ENCODE data around the gene SASH1.

The SASH1 gene

GRCh38 chr6:148342350-148343046 lies at the start of gene SASH1:
TSS of gene SASH1 (plus strand) at chr6:148342838. CDS start at chr6:148343068, 230 bp downstream.
- peak in 1 of 3 donors; percentile 8 for DNase-seq (ENCODE audit: low read depth in 3 of 3)

DNA sequence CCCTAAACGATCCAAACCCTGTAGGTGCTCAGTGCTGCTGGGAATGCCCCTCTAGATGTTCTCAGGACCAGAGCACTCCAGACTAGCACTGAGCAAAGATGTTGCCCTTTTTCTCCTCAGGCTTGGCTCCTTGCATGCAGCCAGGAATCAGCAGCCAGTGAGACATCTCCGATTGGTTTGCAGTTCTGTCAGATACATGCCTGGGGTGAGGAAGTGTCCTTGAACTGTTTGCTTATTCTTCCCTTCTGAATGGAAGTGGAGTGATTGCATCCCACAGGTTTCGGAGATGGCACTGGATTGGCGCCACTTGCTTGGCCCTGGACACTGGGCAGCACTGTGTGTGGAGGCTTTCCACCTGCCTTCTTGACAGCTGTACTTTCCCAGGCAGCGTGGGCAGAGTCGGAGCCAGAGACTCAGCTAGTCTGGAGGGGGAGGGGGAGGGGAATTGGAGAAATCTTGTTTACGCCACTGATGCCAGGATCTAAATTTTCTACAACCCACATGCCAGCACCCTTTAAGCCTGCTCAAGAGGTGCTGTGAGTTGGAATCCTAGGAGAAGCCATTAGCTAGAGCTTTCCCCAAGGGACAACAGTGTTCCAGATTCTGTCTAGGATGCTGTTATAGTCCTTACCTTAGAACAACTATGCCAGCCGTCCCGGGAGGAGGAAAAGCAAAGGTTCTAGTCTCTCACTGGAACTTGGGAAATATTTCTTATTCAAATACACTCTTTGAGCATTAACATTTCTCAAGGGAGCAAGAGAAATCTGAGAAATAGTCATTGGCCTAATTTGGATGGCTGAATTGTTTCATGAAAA lies 49.2 kb upstream of the SASH1 start:
- no peak for DNase-seq (ENCODE audit: low read depth in 3 of 3)

DNA sequence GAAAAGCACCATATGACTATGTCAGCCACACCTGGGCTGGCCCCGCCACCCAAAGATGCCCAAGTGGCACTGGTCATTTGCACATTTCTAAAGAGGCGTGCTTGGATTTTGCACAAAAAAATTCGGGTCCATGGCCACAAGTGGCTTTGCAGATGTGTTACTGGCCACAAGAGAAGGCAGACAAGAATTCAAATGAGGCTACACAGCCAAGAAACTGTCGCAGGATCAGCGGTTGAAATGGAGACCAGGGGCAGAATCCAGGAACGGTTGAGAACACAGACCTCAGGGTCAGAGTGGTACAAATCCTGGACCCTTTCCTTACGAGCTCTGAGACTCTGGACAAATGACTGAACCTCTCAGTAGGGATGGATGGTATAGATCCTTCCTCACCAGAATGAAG lies 48.6 kb upstream of the SASH1 start:
- no peak for DNase-seq (ENCODE audit: low read depth in 3 of 3)

DNA sequence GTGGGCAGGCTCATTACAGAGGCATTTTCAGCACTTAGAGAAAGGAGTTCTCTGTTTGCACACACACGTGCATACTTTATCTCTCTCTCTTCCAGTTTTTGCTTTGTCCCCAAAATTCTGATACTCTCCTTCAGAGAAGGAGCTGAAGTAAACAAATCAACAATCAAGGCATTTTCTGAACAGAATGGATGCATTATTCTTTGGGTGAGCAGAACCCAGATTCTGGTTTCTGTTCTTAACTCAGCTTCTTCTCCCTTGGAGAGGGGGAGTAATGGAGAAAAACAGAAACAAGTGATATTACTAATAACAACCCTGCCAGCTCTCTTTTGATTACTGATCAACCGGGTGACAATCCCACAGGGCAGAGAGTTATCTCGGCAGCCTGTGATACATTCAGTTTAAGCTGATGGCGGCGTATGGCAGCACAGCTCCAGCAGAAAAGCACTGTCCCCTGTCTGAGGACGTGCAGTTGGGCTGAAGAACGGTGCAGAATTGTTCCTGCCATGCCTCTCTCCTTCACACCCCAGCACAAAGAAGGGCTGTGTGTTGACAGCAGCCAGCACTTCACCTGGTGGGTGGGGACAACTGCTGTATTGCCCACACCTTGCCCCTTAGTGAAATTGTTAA lies 47.3 kb upstream of the SASH1 start:
- DNase-seq (ENCODE audit: low read depth in 3 of 3) = no peak

DNA sequence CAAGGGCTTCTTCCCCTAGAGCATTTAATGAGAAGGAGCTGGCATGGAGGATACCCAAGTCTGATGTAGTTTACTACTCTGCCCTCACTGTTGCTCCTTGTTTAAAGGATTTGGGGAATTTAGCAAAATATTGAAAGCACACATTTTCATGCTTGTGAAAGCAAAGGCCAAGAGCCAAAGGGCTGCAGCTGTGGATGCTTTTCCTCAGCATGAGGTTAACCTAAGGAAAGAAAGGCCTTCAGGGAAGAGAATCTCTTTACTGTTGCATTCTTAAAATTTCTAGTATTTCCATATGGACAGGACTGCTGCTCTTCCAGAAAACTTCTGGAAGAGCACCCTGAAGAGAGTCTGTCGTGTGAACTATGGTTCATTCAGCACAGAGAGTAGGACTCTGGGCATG lies 45.9 kb upstream of the SASH1 start:
- no peak for DNase-seq (ENCODE audit: low read depth in 3 of 3)

GRCh38 chr6:148298683-148299082 lies 44.0 kb upstream of the SASH1 start:
- DNase-seq (ENCODE audit: low read depth in 3 of 3) = no peak

- no peak for DNase-seq (ENCODE audit: low read depth in 3 of 3)
Observed at GRCh38 chr6:148303616-148304015, 39.0 kb upstream of the SASH1 start.

DNA sequence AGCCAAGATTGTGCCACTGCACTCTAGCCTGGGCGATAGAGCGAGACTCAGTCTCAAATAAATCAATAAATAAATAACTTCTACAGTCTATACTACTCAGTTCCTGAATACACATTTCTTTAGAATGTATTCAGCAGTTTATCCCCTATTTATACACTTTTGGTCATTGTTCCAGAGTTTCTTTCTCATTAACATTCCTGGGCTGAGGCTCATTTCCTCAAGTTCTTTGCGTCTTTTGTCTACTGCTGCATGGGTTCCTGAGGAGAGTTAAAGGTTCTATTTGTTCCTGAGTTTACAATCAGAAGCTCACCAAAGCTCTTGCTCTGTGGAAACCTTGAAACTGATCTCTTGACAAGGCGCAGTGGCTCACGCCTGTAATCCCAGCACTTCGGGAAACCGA lies 37.7 kb upstream of the SASH1 start:
- no peak for DNase-seq (ENCODE audit: low read depth in 3 of 3)

GRCh38 chr6:148306286-148306685 lies 36.4 kb upstream of the SASH1 start:
- DNase-seq (ENCODE audit: low read depth in 3 of 3) = no peak

DNA sequence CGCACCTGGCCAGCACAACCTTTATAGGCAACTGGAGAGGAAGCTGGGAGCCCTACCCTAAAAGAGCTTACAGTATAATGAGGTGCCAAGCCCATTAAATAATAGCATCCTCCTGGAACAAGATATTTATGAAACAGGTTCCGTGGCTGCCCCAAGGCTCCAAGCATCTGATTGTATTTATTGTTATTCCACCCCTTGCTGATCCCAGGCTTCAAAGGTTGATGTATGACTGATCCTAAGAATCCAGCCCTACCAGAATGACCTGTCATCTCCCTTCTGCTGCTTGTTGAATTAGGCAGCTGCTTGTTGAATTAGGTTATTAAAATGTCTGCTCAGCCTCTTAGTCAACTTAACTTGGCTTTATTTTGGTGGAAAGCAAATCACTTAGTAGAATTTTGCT lies 35.2 kb upstream of the SASH1 start:
- DNase-seq (ENCODE audit: low read depth in 3 of 3) = no peak

GRCh38 chr6:148309301-148309700 lies 33.3 kb upstream of the SASH1 start:
- no peak for DNase-seq (ENCODE audit: low read depth in 3 of 3)

DNA sequence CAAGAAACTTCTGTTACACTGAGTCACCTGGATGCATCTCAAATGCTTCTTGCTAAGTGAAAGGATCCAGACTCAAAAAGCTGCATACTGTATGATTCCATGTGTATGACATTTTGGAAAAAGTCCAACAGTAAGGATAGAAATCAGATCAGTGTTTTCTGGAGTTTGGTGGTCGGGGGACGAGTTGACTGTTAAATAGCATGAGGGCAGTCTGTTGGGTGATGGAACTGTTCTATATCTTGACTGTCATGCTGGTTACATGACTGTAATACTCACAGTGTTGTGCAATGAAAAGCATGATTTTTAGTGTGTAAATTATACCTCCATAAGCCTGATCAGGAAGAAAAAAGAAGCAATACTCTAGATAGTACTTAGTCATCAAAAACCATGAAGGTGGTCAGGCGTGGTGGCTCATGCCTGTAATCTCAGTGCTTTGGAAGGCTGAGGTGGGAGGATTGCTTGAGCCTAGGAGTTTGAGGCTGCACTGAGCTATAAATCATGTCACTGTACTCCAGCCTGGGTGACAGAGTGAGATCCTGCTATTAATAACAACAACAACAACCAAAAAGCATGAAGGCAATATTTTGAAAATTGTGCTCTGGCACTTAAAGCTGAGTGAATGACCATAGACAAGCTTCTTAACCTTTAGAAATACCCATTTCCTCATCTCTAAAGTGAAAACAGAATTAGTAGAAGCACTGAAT lies 30.5 kb upstream of the SASH1 start:
- no peak for DNase-seq (ENCODE audit: low read depth in 3 of 3)

DNA sequence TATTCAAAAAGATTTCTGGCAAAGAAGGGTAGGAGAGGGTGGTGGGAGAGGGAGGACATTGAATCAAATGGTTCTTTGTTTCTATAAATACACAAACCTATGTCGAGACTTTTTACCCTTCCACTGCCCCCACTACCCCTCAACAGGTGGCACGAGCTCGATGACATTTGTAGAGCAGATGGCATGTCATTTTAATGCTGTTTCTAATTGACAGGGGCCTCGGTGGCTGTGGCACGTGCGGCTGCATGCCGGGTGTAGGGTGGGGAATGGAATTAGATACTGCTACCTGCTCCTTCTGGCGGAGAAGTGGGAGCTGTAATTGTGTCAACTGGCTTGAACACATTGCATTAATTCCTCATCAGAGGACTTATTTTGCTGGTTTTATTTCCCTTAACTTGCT lies 29.1 kb upstream of the SASH1 start:
- DNase-seq (ENCODE audit: low read depth in 3 of 3) = no peak

- DNase-seq (ENCODE audit: low read depth in 3 of 3) = no peak
Observed at GRCh38 chr6:148316308-148316707, 26.3 kb upstream of the SASH1 start.

DNA sequence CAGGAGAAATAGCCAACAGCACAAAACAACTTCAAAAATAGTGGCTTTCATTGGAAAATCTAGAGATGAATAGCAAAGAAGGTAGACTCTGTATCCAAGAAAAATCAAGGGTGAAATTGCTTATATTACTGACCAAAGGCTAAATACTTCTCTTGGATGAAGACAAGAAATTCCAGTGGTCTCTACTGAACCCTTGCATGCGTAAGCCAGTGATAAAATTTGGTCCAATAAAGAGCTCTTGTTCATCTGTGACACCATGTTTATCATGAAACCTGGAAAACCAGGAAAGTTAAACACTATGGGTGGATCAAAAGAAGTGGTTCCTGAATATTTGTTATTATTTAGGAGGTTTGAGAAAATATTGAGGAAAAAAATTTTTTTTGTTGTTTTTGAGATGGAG lies 25.6 kb upstream of the SASH1 start:
- DNase-seq (ENCODE audit: low read depth in 3 of 3) = no peak

DNA sequence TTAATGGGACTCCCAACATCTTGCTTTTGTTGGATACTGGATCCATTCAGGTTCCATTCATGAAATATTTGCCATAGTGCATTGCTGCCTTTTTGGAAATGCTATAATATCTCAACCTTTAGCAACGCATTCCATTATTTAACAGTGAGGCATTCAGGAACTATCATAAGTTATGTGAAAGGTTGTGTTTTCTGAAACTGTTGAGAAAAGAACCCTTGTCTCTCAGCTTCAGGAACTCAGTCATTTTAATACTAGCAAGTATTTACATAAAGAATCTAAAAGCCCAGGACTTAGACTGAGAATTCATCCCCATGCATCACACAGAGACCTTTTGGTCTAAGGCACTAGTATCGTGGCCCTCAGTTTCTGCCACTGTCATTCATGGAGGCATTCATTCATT lies 24.9 kb upstream of the SASH1 start:
- no peak for DNase-seq (ENCODE audit: low read depth in 3 of 3)

DNA sequence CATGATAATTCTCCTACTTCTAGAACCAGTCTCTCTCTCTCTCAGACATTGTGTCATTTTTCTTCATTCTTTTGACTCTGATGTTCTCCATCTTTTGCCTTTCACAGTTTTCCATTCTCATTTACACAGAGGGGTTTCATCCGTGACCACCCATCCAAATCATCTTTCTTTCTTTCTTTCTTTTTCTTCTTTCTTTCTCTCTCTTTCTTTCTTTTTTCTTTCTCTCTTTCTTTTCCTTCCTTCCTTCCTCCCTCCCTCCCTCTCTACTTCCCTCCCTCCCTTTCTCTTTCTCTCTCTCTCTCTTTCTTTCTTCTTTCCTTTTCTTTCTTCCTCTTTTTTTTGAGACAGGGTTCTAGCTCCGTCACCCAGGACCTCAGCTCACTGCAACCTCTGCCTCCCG lies 19.9 kb upstream of the SASH1 start:
- DNase-seq (ENCODE audit: low read depth in 3 of 3) = no peak

DNA sequence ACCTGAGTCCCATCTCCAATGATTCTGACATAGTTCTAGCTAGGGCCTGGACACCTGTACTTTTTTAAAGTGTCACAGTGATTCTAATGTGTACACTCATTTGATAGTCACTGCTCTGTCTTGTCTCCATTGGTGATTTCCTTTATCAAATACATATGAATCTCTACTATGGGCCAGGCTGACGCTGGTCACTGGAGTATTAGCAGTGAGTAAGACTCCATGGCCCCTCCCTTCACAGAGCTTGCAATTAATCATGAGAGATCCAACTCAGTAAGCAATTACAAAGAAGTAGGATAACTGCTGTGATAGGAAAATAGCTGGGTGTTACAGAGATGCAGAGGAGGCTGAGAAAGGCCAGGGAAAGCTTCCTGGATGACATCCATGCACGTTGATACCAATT lies 19.3 kb upstream of the SASH1 start:
- DNase-seq (ENCODE audit: low read depth in 3 of 3) = no peak

DNA sequence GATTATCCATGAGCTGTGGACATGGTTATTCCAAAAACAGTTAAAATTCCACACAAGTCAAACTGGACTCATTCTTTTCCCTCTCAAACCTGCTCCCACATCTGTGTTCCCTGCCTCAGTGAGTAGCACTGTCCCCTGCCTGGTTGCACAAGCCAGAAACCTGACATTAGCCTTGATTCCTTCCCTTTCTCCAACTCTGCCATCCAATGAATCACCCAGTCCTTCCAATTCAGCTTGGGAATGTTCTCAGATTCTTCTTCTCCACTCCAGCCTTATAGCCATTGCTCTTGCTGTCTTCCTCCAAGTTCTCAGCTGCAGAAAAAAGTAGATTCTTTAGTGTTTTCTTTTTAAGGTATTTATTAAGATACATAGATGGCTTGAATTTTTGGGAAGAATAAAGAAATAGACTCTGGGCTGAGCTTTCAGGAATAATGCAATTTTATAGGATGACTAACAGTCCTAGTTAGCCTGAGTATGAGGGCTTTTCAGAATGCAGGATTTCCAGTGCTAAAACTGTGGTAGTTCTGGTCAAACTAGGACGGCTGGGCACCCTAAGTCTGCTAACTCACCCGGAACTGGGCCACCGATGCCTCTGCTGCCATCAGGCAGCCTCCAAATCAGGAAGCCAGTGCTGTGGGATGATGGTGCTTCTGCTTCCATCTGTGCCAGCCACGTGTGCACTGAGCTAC lies 18.2 kb upstream of the SASH1 start:
- no peak for DNase-seq (ENCODE audit: low read depth in 3 of 3)

- no peak for DNase-seq (ENCODE audit: low read depth in 3 of 3)
Observed at GRCh38 chr6:148325316-148326068, 17.1 kb upstream of the SASH1 start.
